ENCODE measurements around the gene LAD1. TPM values are rescaled to one million over a fixed set of nuclear protein-coding genes. Genes with fewer than 3 reads are reported as not detected.

Gene LAD1
- total RNA-seq (2022; extraction: Qiagen RNA extraction) = 0.47 to 1.4 TPM (median 0.62 TPM) in 5 replicates

GRCh38 chr1:201399018-201399351 is at the start of gene LAD1:
Gene LAD1, minus strand, starts transcription at chr1:201399324. Its CDS starts 18 bp downstream, at chr1:201399306.

GRCh38 chr1:201377611-201378092 is 21.5 kb downstream of the LAD1 start, which contains the start of gene TNNT2:
Gene TNNT2, minus strand, starts transcription at chr1:201377680. Its CDS starts 4,426 bp downstream, at chr1:201373254.

Other genes starting within 250 kb of the LAD1 start
- gene TMEM9, start 244.8 kb downstream of the LAD1 start, total RNA-seq (2022; extraction: Qiagen RNA extraction) = 83.3 to 84.7 TPM (median 83.6 TPM) in 5 replicates
- gene IGFN1, start 208.5 kb downstream of the LAD1 start, total RNA-seq (2022; extraction: Qiagen RNA extraction) = 0.49 to 0.74 TPM (median 0.55 TPM) in 5 replicates
- 0.02 to 0.08 TPM (median 0.03 TPM) in 4 of 5 replicates, not detected in the other for gene PKP1, start 115.8 kb downstream of the LAD1 start, total RNA-seq (2022; extraction: Qiagen RNA extraction)
- gene TNNT2, start 21.6 kb downstream of the LAD1 start, total RNA-seq (2022; extraction: Qiagen RNA extraction) = 0.24 to 0.38 TPM (median 0.36 TPM) in 3 of 5 replicates, not detected in the others
- gene TNNI1, start 22.4 kb upstream of the LAD1 start, total RNA-seq (2022; extraction: Qiagen RNA extraction) = not detected in 5 replicates
- gene PHLDA3, start 69.9 kb upstream of the LAD1 start, total RNA-seq (2022; extraction: Qiagen RNA extraction) = 93.9 to 166 TPM (median 142 TPM) in 5 replicates
- gene CSRP1, start 107.8 kb upstream of the LAD1 start, total RNA-seq (2022; extraction: Qiagen RNA extraction) = 368 to 625 TPM (median 383 TPM) in 5 replicates
- 3.8 to 8.4 TPM (median 7.1 TPM) in 5 replicates for gene NAV1, start 139.8 kb upstream of the LAD1 start, total RNA-seq (2022; extraction: Qiagen RNA extraction)